Lower lobe of right lung (tissue), 2 donors: ENCODE results near the gene DNAJC30. TPM values are rescaled to one million over a fixed set of nuclear protein-coding genes. Genes with fewer than 3 reads are reported as not detected.

ENCODE experiments used
- ATAC-seq, 2 donors: fragments of 200-7000 bp; cut with Tn5 transposase; one replicate each; pipeline ENCODE4 v1.9.1; 2020 to 2022; ENCODE audit warnings: mild to moderate bottlenecking in 2 of 2, moderate library complexity in 2 of 2
- DNase-seq: peaks from one replicate; pipeline ENCODE4 v3.0.0-alpha.2; 2020
- H3K27ac ChIP-seq: fragments of 200-600 bp; one replicate; pipeline ENCODE4 v1.8.0; 2022
- H3K27me3 ChIP-seq: fragments of 200-600 bp; one replicate; pipeline ENCODE4 v1.8.0; 2022; ENCODE audit warnings: low read depth
- H3K36me3 ChIP-seq: fragments of 200-600 bp; one replicate; pipeline ENCODE4 v1.8.0; 2022; ENCODE audit warnings: mild to moderate bottlenecking
- H3K4me1 ChIP-seq: fragments of 200-600 bp; one replicate; pipeline ENCODE4 v1.8.0; 2022
- H3K4me3 ChIP-seq: fragments of 200-600 bp; one replicate; pipeline ENCODE4 v1.8.0; 2022; ENCODE audit warnings: mild to moderate bottlenecking
- H3K9me3 ChIP-seq: fragments of 200-600 bp; one replicate; pipeline ENCODE4 v1.8.0; 2022
- intact Hi-C: fragments of 100-400 bp; cut with DNase I; formaldehyde crosslinking; loops from one replicate; pipeline ENCODE4 v1.11.0; 2022
- total RNA-seq: library from RNA; stranded (reverse); fragmentation: NEBNext Ultra II Directional; extraction: Animal tissue kit (Norgen Biotek cat#: 25700); gene quantifications from one replicate; pipeline ENCODE4 v1.2.1, GENCODE V29; 2021
- TF ChIP-seq, protein P1 (sequence below): fragments of 200-600 bp; IDR thresholded peaks from one replicate; pipeline ENCODE4 v1.8.0; 2022; ENCODE audit warnings: antibody characterized with exemption, mild to moderate bottlenecking
- donor health status: DM: no; HTN: yes; CAD: no; lungs with severe emphysema.

Gene DNAJC30
- total RNA-seq, 1 donor from 2014 or later, result 10.5 TPM

DNA sequence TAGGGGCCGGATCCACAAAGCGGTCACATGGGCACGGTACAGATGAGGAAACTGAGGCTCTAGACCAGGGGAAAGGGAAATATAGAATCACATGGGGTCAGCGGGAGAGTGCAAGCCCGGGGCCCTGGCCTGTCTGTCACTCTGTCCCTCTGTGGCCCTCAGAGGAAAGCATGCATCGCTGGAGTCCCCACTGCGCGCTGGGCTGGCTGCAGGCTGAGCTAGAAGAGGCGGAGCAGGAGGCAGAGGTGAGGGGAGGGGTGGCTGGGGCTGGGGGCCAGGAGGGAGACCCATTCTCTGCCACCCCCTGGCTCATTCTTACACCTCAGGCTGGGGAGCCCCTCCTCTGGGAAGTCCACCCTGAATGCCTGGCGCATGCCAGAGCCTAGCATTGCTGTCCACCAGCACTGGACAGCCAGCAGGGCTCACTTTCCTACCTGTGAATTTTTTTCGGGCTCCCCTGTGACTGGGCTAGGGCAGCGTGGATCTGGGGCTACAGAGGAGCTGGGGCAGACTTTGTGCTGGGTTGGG is 13.3 kb downstream of the DNAJC30 start:
- H3K27ac ChIP-seq, result no peak overlapping the region
- intact Hi-C loops, result no loop called here
- H3K9me3 ChIP-seq, result no peaks in the 10 kb centered on the region
- DNase-seq (no peak), ATAC-seq (no peak)
- H3K27me3 ChIP-seq, result no peaks in the 10 kb centered on the region
- no peaks in the 10 kb centered on the region for H3K36me3 ChIP-seq
- peaks cover 8% of the 10 kb centered on the region for H3K4me1 ChIP-seq
- TF ChIP-seq, protein P1, sequence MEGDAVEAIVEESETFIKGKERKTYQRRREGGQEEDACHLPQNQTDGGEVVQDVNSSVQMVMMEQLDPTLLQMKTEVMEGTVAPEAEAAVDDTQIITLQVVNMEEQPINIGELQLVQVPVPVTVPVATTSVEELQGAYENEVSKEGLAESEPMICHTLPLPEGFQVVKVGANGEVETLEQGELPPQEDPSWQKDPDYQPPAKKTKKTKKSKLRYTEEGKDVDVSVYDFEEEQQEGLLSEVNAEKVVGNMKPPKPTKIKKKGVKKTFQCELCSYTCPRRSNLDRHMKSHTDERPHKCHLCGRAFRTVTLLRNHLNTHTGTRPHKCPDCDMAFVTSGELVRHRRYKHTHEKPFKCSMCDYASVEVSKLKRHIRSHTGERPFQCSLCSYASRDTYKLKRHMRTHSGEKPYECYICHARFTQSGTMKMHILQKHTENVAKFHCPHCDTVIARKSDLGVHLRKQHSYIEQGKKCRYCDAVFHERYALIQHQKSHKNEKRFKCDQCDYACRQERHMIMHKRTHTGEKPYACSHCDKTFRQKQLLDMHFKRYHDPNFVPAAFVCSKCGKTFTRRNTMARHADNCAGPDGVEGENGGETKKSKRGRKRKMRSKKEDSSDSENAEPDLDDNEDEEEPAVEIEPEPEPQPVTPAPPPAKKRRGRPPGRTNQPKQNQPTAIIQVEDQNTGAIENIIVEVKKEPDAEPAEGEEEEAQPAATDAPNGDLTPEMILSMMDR, result no peak
- H3K4me3 ChIP-seq, result no peak overlapping the region

DNA sequence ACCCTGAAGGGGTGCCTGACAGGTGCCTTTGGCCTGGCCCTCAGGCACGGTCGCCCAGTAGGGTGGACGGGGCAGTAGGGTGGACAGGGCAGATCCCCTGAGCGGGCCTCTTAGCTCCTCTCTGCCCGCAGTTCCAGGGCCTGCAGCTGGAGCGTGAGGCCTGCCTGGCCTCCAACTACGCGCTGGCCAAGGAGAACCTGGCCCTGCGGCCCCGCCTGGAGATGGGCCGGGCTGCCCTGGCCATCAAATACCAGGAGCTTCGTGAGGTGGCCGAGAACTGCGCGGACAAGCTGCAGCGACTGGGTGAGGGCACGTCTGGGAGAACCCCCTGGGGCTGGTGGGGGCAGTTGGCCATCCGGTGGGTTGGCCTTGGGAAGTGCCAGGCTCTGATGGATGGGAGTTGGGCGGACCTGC is 14.0 kb downstream of the DNAJC30 start:
- intact Hi-C loops, result no loop called here
- TF ChIP-seq, protein P1, result no peak
- no peaks in the 10 kb centered on the region for H3K9me3 ChIP-seq
- ATAC-seq (no peak), DNase-seq (no peak)
- H3K4me3 ChIP-seq, result no peak overlapping the region
- no peaks in the 10 kb centered on the region for H3K36me3 ChIP-seq
- peaks cover 8% of the 10 kb centered on the region for H3K4me1 ChIP-seq
- no peak overlapping the region for H3K27ac ChIP-seq
- no peaks in the 10 kb centered on the region for H3K27me3 ChIP-seq

DNA sequence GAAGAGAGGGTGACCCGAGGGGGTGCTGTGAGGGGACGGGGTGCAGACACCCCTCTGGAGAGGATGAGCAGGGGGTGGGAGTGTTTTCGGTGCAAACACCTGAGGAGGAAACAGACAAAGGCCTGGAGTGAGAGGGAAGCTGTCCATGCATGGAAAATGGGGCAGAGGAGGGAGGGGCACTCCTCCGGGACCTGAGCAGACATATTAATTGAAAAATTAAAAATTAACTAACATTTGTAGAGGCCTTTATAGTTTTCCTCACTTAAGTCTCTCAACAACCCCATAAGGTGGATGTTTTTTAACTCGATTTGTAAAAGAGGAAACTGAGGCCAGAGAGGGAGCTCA is 14.4 kb downstream of the DNAJC30 start:
- Histone ChIP-seq H3K36me3 (no peaks in the 10 kb centered on the region), H3K4me3 (peak overlapping the region; percentile 54), H3K27ac (no peak overlapping the region), H3K9me3 (no peaks in the 10 kb centered on the region), H3K4me1 (peaks cover 8% of the 10 kb centered on the region), H3K27me3 (no peaks in the 10 kb centered on the region)
- TF ChIP-seq, protein P1, result no peak
- ATAC-seq (no peak), DNase-seq (no peak)
- intact Hi-C loops, result no loop called here

DNA sequence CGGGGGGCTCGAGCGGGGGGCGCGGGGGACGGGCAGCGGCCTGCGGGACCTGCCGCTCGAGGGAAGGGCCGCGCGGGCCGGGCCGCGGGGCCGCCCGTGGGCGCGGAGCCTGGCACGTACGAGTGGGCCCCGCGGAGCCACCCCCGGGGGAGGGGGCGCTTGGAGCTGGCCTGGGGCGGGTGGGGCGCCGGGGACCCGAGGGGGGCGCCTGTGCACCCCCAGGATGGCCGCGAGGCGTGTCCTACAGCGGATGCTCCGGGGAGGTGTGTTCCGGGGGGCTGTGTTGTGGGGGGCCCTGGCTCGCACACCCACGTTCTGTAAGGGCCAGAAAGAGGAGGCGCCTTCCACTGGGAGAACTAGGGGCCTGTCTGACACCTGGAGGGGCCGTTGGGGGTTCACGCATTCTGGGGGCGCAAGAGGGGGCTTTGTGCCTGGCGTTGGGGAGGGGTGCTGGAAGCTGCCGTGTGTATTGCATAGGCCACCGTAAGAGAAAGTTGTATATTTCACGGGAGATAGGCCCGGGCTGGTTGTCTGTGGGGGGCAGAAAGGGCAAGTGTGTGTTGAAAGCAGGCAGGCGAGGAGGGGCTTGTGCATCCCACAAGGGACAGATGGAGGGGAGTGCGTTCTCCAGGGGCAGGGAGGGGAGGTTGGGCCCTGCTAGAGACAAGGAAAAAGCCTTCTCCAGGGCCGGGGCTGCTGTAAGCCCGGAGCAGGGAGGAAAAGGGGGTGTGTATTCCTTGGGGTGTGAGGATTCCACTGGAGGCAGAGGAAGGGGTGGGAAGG is 15.0 kb downstream of the DNAJC30 start:
- no peaks in the 10 kb centered on the region for H3K36me3 ChIP-seq
- no peaks in the 10 kb centered on the region for H3K9me3 ChIP-seq
- no peaks in the 10 kb centered on the region for H3K27me3 ChIP-seq
- TF ChIP-seq, protein P1, result no peak
- peaks cover 8% of the 10 kb centered on the region for H3K4me1 ChIP-seq
- intact Hi-C loops, result no loop called here
- peak overlapping the region; percentile 54 for H3K4me3 ChIP-seq
- DNase-seq, result no peak
- no peak overlapping the region for H3K27ac ChIP-seq
- ATAC-seq, result no peak

DNA sequence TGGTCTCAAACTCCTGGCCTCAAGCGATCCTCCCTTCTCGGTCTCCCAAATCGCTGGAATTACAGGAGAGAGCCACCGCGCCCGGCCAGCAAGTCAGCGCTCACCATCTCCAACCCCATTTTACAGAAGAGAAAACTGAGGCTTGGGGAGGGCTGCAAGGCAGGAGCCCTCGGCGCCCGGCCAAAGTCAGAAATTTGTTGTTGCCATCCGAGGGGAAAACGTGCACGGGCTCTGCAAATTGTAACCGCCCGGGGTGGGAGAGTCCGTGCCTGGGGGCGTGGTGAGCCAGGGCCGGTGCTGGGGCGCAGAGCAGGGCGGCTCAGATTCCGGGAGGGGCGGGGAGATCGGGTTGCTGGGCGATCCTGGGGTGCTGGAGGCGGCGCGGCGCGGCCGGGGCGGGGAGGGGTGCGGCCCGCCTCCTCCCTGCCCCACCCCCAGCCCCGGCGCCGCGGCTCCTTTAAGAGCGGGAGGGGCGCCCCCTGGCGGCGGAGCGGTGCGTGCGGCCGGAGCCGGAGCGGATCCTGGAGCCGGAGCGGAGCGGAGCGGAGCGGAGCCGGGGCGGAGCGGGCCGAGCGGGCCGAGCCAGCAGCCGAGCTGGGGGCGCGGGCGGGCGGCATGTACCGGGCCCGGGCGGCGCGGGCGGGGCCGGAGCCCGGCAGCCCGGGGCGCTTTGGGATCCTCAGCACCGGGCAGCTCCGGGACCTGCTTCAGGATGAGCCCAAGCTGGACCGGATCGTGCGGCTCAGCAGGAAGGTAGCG is 15.7 kb downstream of the DNAJC30 start, which contains the start of gene VPS37D:
VPS37D (plus strand) TSS at position 488 of the 759 bp plus-strand sequence; CDS start at position 616, 128 bp downstream.
- TF ChIP-seq, protein P1, result peak; percentile 62
- ATAC-seq, result peak; percentile 97 to 98
- peak within 1 kb of the TSS; percentile 54 for H3K4me3 ChIP-seq
- DNase-seq, result peak; percentile 94
- peaks cover 4% of the 10 kb centered on the region for H3K9me3 ChIP-seq
- H3K27me3 ChIP-seq, result no peaks in the 10 kb centered on the region
- intact Hi-C loops, result no loop called here
- no peaks in the 10 kb centered on the region for H3K36me3 ChIP-seq
- peaks cover 8% of the 10 kb centered on the region for H3K4me1 ChIP-seq
- no peak within 1 kb of the TSS for H3K27ac ChIP-seq
